DMS114 treated with DMSO at 0.1 percent for 48 hours (cell line): ENCODE data around the gene TPK1.
"Not testable (repeated sequence)": the region's sequence is repeated elsewhere in the genome, so short reads cannot be mapped to it uniquely, and the experiment has no call there.

Experiments
- DNase-seq: peaks from one replicate; lab custom pipeline; 2025; ENCODE audit not compliant: unreplicated experiment; lab: John Stamatoyannopoulos, UW

The TPK1 gene

GRCh38 chr7:144418931-144419330 lies 416.9 kb downstream of the TPK1 start:
- not testable (repeated sequence) for DNase-seq

GRCh38 chr7:144416341-144416740 lies 419.5 kb downstream of the TPK1 start:
- DNase-seq: no peak

- no peak for DNase-seq
Observed at GRCh38 chr7:144415858-144416257, 420.0 kb downstream of the TPK1 start.

GRCh38 chr7:144414815-144415214 lies 421.0 kb downstream of the TPK1 start:
- no peak for DNase-seq

- DNase-seq: no peak
Observed at GRCh38 chr7:144410441-144410840, 425.4 kb downstream of the TPK1 start.

GRCh38 chr7:144408121-144408520 lies 427.7 kb downstream of the TPK1 start:
- DNase-seq: no peak

GRCh38 chr7:144407266-144407931 lies 428.5 kb downstream of the TPK1 start:
- DNase-seq: no peak

- DNase-seq: no peak
Observed at GRCh38 chr7:144404946-144405345, 430.9 kb downstream of the TPK1 start.

GRCh38 chr7:144403649-144404061 lies 432.2 kb downstream of the TPK1 start, which contains the start of gene NOBOX:
NOBOX (minus strand) TSS chr7:144403693.
- no peak for DNase-seq

- DNase-seq: no peak
Observed at GRCh38 chr7:144403102-144403501, 432.8 kb downstream of the TPK1 start.
